NB4 (cell line): ENCODE results near the gene MRTFA.
"Not testable (repeated sequence)": the region's sequence is repeated elsewhere in the genome, so short reads cannot be mapped to it uniquely, and the experiment has no call there.

Experiments used
- CTCF ChIP-seq: IDR thresholded peaks from one replicate; pipeline ENCODE4 v1.5.1; 2012; ENCODE audit warnings: low read depth, low read length
- MYC ChIP-seq: IDR thresholded peaks from 2 replicates; pipeline ENCODE4 v1.6.1; 2011; ENCODE audit warnings: low read depth, low read length
- POLR2A ChIP-seq: IDR thresholded peaks from 2 replicates; pipeline ENCODE4 v1.6.1; 2011; ENCODE audit warnings: mild to moderate bottlenecking; ENCODE audit not compliant: insufficient read length; ENCODE audit errors: extremely low read depth

- not testable (repeated sequence) for TF ChIP-seq CTCF, POLR2A, MYC
These were observed 136.1 kb downstream of the MRTFA start for GRCh38 chr22:40500465-40500786.
